MG63 (cell line): ENCODE results near the gene CPAMD8. TPM values are rescaled to one million over a fixed set of nuclear protein-coding genes. Genes with fewer than 3 reads are reported as not detected.

Source experiments
- DNase-seq: peaks from one replicate; pipeline ENCODE4 v3.0.0-alpha.2; 2020
- H3K27me3 ChIP-seq: fragments of 250-450 bp; sonication (Bioruptor Pico); 2 replicates; pipeline ENCODE4 v1.5.1; 2020; ENCODE audit warnings: mild to moderate bottlenecking, moderate library complexity
- H3K36me3 ChIP-seq: fragments of 250-450 bp; sonication (Bioruptor Pico); 2 replicates; pipeline ENCODE4 v1.5.1; 2020; ENCODE audit warnings: mild to moderate bottlenecking, moderate library complexity
- H3K4me3 ChIP-seq: fragments of 250-450 bp; sonication (Bioruptor Pico); 2 replicates; pipeline ENCODE4 v1.5.1; 2020; ENCODE audit warnings: mild to moderate bottlenecking, moderate library complexity
- H3K9me3 ChIP-seq: fragments of 250-450 bp; sonication (Bioruptor Pico); 2 replicates; pipeline ENCODE4 v1.5.1; 2020; ENCODE audit warnings: mild to moderate bottlenecking, moderate library complexity
- total RNA-seq: library from RNA; depleted of rRNA; stranded (reverse); fragments of >200 nt; shearing (Covaris generic); gene quantifications from 2 replicates; pipeline ENCODE4 v1.2.3, GENCODE V29; 2014; ENCODE audit warnings: low replicate concordance; rRNA removed

CPAMD8 gene
- total RNA-seq = 2.6 TPM in 1 of 2 replicates, not detected in the other

DNA sequence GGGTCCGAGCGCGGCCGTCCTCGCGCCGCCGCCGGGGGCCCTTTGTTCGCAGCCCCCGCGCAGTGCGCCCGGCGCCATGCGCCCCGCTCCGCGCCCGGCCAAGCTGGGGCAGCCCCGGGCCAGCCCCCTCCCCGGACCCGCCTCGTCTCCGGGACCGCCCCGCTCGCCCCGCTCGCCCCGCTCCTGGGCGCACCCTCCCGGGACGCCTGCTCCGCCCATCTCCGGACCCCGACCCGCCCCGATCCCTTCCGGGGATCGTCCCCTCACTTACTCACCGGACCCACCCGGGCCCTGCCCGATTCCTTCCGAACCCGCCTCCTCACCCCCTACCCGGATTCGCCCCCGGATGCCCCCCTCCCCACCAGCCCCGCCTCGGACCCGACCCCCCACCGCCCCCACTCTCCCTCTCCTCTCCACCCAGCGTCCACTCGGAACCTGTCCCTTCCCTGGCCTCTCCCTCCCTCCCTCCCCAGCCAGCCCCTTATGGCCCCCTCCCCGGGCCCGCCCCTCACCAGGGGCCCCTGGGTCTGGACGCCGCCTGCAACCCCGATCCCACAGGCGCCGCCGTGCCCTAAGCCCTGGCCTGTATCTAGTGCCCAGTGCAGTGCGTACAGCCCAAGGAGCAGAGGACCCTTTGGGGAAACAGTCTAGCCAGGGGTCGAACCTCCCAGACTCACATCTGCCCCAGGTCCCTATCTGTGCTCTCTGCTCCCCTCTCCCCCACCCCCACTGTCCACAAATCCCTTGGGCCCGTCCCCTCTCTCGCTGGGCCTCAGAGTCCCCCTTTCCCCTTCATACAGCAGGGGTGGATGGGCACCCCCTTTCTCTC is at the start of gene CPAMD8:
Gene CPAMD8, minus strand, starts transcription at position 105 of the 829 bp plus-strand sequence. CDS start 168 bp downstream, outside the sequence.
- Histone ChIP-seq H3K27me3 (peaks cover 25% of the 10 kb centered on the region), H3K4me3 (no peak within 1 kb of the TSS), H3K36me3 (no peaks in the 10 kb centered on the region), H3K9me3 (no peaks in the 10 kb centered on the region; the same call in 1 of the 2 replicates)
- no peak for DNase-seq

GRCh38 chr19:17075864-17076542 is 49.4 kb upstream of the CPAMD8 start:
- Histone ChIP-seq H3K4me3 (peak overlapping the region; percentile 97), H3K36me3 (peaks cover 31% of the 10 kb centered on the region), H3K27me3 (no peaks in the 10 kb centered on the region), H3K9me3 (no peaks in the 10 kb centered on the region)
- peak; percentile 46 for DNase-seq

DNA sequence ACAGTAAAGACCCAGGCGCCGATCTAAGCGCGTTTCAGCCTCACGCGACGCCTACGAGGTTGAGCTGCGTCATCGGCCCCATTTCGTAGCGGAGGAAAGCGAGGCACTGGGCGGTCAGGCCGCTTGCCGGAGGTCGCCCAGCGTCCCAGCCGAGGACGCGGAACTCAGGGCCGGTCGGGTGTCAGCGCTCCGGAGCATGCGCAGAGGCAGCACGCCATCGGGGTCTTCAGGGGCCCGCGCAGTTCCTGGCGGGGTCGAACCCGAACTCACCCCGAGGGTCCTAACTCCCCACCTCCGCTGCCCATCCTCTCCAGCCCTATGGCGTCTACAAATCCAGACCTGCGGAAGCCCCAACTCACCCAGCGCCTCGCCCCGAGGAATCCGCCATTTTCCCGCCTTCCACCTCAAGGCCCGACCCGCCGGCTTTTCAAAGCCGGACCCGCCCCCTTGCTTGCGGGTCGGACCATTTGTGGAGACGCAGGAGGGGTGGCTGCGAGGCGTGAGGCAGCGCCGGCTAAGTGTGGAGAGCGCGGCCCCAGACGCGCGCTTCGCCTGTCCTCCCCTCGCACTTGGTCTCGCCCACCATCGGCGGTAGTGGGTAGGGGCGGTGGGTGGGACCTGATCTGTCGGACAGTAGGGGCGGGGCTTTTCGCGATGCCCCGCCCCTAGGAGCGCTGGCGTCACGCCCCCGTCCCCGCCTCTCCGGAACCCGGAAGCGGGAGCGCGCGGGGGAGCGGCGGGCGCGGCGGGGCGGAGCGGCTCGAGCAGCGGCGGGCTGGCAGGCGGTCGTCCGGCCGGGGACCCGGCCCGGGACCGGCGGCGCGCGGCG is 48.6 kb upstream of the CPAMD8 start, which contains the start of the genes HAUS8 and MYO9B:
Gene HAUS8, minus strand, starts transcription at position 418 of the 829 bp plus-strand sequence. Its CDS starts 30 bp downstream, at position 388.
Gene MYO9B, plus strand, starts transcription at position 743 of the 829 bp plus-strand sequence. CDS start 25,941 bp downstream, outside the sequence.
- Histone ChIP-seq H3K27me3 (no peaks in the 10 kb centered on the region), H3K36me3 (peaks cover 37% of the 10 kb centered on the region), H3K4me3 (peak within 1 kb of the TSS; percentile 97), H3K9me3 (no peaks in the 10 kb centered on the region)
- peak; percentile 100 for DNase-seq

DNA sequence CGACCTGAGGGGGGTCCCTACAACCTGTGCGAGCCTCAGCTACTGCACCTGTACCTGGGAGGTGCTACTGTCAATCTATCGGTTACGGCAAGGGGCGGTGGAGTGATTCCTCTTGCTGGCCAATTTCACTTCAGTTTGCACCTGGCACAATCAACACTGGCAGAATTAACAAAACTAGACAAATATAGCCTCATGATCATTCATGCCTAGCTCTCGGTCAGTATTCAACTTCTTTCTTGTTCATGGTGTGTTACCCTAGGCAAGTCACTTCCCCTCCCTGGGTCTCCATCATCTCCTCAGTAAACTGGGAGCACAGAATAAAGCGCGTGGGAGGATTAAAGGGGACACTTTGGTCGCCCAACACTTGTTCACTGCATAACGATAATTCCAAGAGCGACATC is 48.0 kb upstream of the CPAMD8 start:
- no peaks in the 10 kb centered on the region for H3K27me3 ChIP-seq
- peaks cover 40% of the 10 kb centered on the region for H3K36me3 ChIP-seq
- no peak for DNase-seq
- no peaks in the 10 kb centered on the region for H3K9me3 ChIP-seq
- peak overlapping the region; percentile 97 for H3K4me3 ChIP-seq

DNA sequence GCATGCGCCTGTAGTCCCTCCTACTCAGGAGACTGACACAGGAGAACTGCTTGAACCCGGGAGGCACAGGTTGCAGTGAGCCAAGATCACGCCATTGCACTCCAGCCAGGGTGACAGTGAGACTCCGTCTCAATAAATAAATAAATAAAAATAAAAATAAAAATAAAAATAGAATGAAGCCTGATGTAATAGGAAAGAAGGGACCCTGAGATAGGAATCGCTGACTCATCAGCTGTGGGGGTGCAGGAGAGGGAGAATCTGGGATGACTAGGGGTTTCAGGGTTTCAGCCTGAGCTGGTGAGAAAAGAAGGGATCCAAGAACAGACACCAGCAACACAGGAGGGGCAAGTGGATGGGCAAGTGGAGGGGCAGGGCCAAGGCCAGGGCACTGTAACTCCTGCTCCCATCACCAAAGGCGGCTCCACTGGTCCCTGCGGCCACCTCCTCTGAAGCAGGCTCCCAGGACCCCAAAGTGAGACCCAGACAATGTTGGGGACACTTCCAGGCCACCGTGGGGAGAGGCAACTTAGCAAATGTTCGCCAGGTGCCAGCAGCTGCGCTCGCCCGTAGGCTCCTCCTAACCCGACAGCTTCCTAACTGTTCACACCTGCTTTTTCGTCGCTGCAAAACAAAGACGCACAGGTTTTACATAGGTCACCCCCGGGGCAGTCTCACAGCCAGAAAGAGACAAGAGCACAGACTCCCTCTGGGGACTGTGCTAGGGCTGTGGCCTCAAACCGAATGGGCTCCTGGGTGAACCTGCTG is 47.4 kb upstream of the CPAMD8 start:
- Histone ChIP-seq H3K4me3 (peak overlapping the region; percentile 97), H3K27me3 (no peaks in the 10 kb centered on the region), H3K9me3 (no peaks in the 10 kb centered on the region), H3K36me3 (peaks cover 40% of the 10 kb centered on the region)
- no peak for DNase-seq

GRCh38 chr19:17070912-17071311 is 44.3 kb upstream of the CPAMD8 start:
- H3K4me3 ChIP-seq = no peak overlapping the region
- DNase-seq = no peak
- no peaks in the 10 kb centered on the region for H3K9me3 ChIP-seq
- H3K27me3 ChIP-seq = no peaks in the 10 kb centered on the region
- H3K36me3 ChIP-seq = peaks cover 54% of the 10 kb centered on the region

DNA sequence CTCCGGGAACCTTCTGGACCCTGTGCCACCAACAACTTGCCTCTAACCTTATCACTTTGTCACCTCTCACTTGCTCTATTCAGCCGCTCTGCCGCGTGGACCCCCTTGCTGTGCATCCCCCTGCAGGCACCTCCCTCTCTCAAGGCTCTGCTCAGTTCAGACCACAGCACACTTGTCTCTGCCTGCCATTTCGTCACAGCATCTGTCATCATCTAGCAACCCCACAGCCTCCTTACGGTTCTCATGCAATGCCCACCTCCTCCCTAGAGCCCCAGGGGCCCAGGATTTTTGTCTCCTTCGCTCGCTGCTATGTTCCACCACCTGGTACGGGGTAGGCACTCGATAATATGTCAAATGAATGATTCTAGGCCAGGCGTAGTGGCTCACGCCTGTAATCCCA is 43.8 kb upstream of the CPAMD8 start:
- H3K9me3 ChIP-seq = no peaks in the 10 kb centered on the region
- H3K27me3 ChIP-seq = no peaks in the 10 kb centered on the region
- DNase-seq = no peak
- peaks cover 55% of the 10 kb centered on the region for H3K36me3 ChIP-seq
- no peak overlapping the region for H3K4me3 ChIP-seq

DNA sequence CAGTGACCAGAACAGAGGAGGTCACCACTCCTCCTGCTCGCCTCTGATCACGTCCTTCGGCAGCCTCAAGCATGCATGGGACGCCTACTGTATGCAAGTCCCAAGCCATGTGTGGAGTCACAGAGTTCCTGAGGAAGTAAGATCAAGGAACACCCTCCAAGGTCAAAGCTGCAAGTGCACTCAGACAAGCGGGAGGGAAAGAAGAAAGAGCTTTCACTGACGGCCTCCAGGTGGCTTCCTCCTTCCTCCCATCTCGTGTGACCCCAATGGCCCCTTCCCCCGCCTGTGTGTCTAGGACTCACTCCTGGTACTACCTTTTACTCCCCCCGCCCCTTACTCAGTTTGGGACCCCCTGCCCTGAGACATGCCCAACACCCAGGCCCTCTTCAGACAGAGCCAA is 42.6 kb upstream of the CPAMD8 start:
- DNase-seq = no peak
- peaks cover 68% of the 10 kb centered on the region for H3K36me3 ChIP-seq

DNA sequence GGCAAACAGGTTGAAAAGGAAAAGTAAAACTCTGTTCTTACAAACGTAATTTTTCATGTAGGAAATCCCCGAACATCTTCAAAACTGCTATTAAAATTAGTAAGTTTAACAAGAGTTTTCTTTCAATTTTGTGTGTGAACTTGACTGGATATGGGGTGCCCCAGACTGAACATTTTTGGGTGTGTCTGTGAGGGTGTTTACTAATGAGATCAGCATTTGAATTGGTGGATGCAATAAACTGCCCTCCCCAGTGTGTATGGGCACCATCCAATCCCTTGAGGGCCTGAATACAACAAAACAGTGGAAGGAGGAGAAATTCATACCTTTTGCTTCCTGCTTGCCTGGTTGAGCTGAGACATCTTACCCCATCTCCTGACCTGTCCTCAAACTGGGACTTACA is 36.8 kb upstream of the CPAMD8 start:
- Histone ChIP-seq H3K36me3 (peaks cover 69% of the 10 kb centered on the region), H3K27me3 (no peaks in the 10 kb centered on the region), H3K9me3 (0 out of 2 replicates have a peak, but pooled peaks cover 2% of the 10 kb centered on the region), H3K4me3 (no peak overlapping the region)
- DNase-seq = no peak

More for the DNA sequence above, 42.6 kb upstream of the CPAMD8 start:
- no peaks in the 10 kb centered on the region for H3K27me3 ChIP-seq
- no peak overlapping the region for H3K4me3 ChIP-seq
- 0 out of 2 replicates have a peak, but pooled peaks cover 2% of the 10 kb centered on the region for H3K9me3 ChIP-seq

GRCh38 chr19:17061691-17062090 is 35.1 kb upstream of the CPAMD8 start:
- 0 out of 2 replicates have a peak, but pooled peaks cover 2% of the 10 kb centered on the region for H3K9me3 ChIP-seq
- no peak for DNase-seq
- peaks cover 65% of the 10 kb centered on the region for H3K36me3 ChIP-seq
- H3K4me3 ChIP-seq = no peak overlapping the region
- no peaks in the 10 kb centered on the region for H3K27me3 ChIP-seq

- DNase-seq = no peak
- Histone ChIP-seq H3K9me3 (0 out of 2 replicates have a peak, but pooled peaks cover 2% of the 10 kb centered on the region), H3K4me3 (no peak overlapping the region), H3K27me3 (no peaks in the 10 kb centered on the region), H3K36me3 (peaks cover 60% of the 10 kb centered on the region)
Observed at GRCh38 chr19:17061205-17061604, 34.6 kb upstream of the CPAMD8 start.

- no peaks in the 10 kb centered on the region for H3K27me3 ChIP-seq
- DNase-seq = no peak
- peaks cover 57% of the 10 kb centered on the region for H3K36me3 ChIP-seq
- H3K9me3 ChIP-seq = 0 out of 2 replicates have a peak, but pooled peaks cover 2% of the 10 kb centered on the region
- H3K4me3 ChIP-seq = no peak overlapping the region
Observed at GRCh38 chr19:17060802-17061201, 34.2 kb upstream of the CPAMD8 start.

DNA sequence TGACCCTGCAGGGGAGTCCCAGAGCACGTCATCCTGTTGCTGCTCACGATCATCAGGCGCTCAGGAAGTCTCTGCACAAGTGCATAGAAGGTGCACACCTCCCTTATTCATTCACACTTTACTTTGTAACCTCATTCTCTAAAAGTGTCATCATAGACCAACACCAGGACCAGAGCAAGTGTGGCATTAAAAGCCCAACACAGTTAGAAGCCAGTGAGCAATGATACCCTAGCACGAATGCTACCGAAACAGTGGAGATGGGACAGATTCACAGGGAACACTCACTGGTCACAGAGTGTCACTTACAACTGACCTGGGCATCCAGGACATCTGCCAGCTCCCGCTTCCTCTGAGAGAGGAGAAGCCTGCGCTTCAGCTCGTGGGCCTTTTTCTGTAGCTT is 31.6 kb upstream of the CPAMD8 start:
- Histone ChIP-seq H3K27me3 (no peaks in the 10 kb centered on the region), H3K9me3 (no peaks in the 10 kb centered on the region), H3K36me3 (peaks cover 50% of the 10 kb centered on the region), H3K4me3 (no peak overlapping the region)
- DNase-seq = no peak

DNA sequence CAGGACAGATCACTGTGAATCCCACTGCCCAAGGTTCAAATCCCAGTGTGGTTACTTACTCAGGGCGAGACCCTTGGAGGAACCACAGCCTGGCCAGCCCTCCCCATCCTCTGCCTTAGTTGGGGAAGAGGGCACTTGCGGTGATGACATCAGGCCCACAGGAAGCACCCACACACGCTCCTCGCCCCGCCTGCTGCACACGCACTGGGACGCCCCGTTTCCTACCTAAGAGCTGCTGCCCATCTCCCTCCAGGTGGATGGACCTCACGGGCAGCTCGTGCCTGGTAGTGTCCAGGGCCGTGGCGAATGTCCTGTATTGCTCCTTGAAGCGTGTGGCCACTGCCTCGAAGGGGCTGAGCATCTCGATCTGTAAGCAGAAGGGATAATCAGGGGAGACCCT is 29.0 kb upstream of the CPAMD8 start:
- H3K36me3 ChIP-seq = peaks cover 60% of the 10 kb centered on the region
- H3K9me3 ChIP-seq = no peaks in the 10 kb centered on the region
- DNase-seq = no peak
- no peaks in the 10 kb centered on the region for H3K27me3 ChIP-seq
- no peak overlapping the region for H3K4me3 ChIP-seq

DNA sequence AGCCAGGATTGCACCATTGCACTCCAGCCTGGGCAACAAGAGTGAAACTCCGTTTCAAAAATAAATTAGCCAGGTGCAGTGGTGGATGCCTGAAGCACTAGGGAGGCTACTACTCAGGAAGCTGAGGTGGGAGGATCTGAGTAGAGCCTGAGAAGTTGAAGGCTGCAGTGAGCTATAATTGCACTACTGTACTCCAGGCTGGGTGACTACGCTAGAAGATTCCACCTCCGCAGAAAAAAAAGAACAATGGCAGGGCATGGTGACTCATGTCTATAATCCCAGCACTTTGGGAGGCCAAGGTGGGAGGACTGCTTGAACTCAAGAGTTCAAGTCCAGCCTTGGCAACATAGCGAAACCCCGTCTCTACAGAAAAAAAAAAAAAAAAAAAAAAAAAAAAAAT is 28.1 kb upstream of the CPAMD8 start:
- DNase-seq = no peak
- Histone ChIP-seq H3K4me3 (no peak overlapping the region), H3K27me3 (no peaks in the 10 kb centered on the region), H3K9me3 (no peaks in the 10 kb centered on the region), H3K36me3 (peaks cover 63% of the 10 kb centered on the region)

DNA sequence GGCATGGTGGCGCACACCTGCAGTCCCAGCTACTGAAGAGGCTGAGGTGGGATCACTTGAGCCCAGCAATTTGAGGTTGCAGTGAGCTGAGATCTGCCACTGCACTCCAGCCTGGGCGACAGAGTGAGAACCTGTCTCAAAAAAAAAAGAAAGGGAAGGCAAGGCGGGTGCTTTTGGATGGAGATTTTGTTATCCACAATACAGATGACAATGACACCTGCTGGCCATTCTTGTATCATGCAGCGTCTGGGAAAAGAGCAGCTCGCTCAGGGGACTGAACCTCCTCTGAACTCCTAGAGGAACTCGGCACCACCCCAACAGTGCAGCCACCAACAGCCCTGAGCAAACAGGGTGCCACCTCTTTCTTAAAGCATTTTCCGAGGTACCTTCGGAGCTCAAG is 25.8 kb upstream of the CPAMD8 start:
- no peak for DNase-seq
- peaks cover 60% of the 10 kb centered on the region for H3K36me3 ChIP-seq
- H3K4me3 ChIP-seq = no peak overlapping the region
- H3K9me3 ChIP-seq = no peaks in the 10 kb centered on the region
- H3K27me3 ChIP-seq = no peaks in the 10 kb centered on the region
